Stimulated activated CD4-positive, alpha-beta T cell treated with anti-CD3 and anti-CD28 coated beads, Interleukin-12 subunit alpha, Interleukin-12 subunit beta, amount 100 ng/mL, for 4 hours (primary cell): ENCODE measurements around the gene ACRV1.
"Not testable (repeated sequence)": the region's sequence is repeated elsewhere in the genome, so short reads cannot be mapped to it uniquely, and the experiment has no call there.

Source experiments
- DNase-seq: peaks from one replicate; pipeline ENCODE4 v3.0.0-alpha.2; 2020

ACRV1 gene

GRCh38 chr11:125680747-125681146 lies at the start of gene ACRV1:
TSS of gene ACRV1 (minus strand) at chr11:125680847. CDS start at chr11:125680780, 67 bp downstream.
- DNase-seq: no peak

GRCh38 chr11:125728969-125729368 lies 48.3 kb upstream of the ACRV1 start:
- no peak for DNase-seq

GRCh38 chr11:125724125-125724524 lies 43.5 kb upstream of the ACRV1 start:
- no peak for DNase-seq

GRCh38 chr11:125720781-125721180 lies 40.1 kb upstream of the ACRV1 start:
- no peak for DNase-seq

GRCh38 chr11:125704686-125705085 lies 24.0 kb upstream of the ACRV1 start:
- DNase-seq: not testable (repeated sequence)

- DNase-seq: no peak
Observed at GRCh38 chr11:125701858-125702621, 21.4 kb upstream of the ACRV1 start.

- no peak for DNase-seq
Observed at GRCh38 chr11:125701018-125701610, 20.5 kb upstream of the ACRV1 start.

- DNase-seq: no peak
Observed at GRCh38 chr11:125694951-125695350, 14.3 kb upstream of the ACRV1 start.

- no peak for DNase-seq
Observed at GRCh38 chr11:125692887-125693286, 12.2 kb upstream of the ACRV1 start.

GRCh38 chr11:125690006-125690405 lies 9.4 kb upstream of the ACRV1 start:
- DNase-seq: no peak

GRCh38 chr11:125689274-125689859 lies 8.7 kb upstream of the ACRV1 start:
- no peak for DNase-seq

- no peak for DNase-seq
Observed at GRCh38 chr11:125688632-125689031, 8.0 kb upstream of the ACRV1 start.

GRCh38 chr11:125688066-125688465 lies 7.4 kb upstream of the ACRV1 start:
- DNase-seq: no peak

- DNase-seq: no peak
Observed at GRCh38 chr11:125685228-125685627, 4.6 kb upstream of the ACRV1 start.

- DNase-seq: no peak
Observed at GRCh38 chr11:125679837-125680236, 810 bp downstream of the ACRV1 start.

- DNase-seq: no peak
Observed at GRCh38 chr11:125679397-125679796, 1.2 kb downstream of the ACRV1 start.

- no peak for DNase-seq
Observed at GRCh38 chr11:125675196-125675595, 5.5 kb downstream of the ACRV1 start.

GRCh38 chr11:125674210-125674609 lies 6.4 kb downstream of the ACRV1 start:
- DNase-seq: no peak

GRCh38 chr11:125671561-125671960 lies 9.1 kb downstream of the ACRV1 start:
- DNase-seq: no peak

- DNase-seq: no peak
Observed at GRCh38 chr11:125670172-125670571, 10.5 kb downstream of the ACRV1 start.

GRCh38 chr11:125667151-125667550 lies 13.5 kb downstream of the ACRV1 start:
- no peak for DNase-seq

- no peak for DNase-seq
Observed at GRCh38 chr11:125663910-125664309, 16.7 kb downstream of the ACRV1 start.

- no peak for DNase-seq
Observed at GRCh38 chr11:125662689-125663088, 18.0 kb downstream of the ACRV1 start.

- DNase-seq: no peak
Observed at GRCh38 chr11:125649465-125650166, 31.0 kb downstream of the ACRV1 start.
